Vagina (tissue), 2 donors: Measurements from ENCODE around the gene AMDHD1. TPM values are rescaled to one million over a fixed set of nuclear protein-coding genes. Genes with fewer than 3 reads are reported as not detected.
A peak's percentile ranks its signal among the peaks of the same experiment; 100 is the strongest.

Experiments
- DNase-seq, 2 donors: peaks; one replicate each; pipeline ENCODE4 v3.0.0-alpha.2; 2017; ENCODE audit errors: extremely low spot score in 2 of 2
- H3K27ac ChIP-seq: fragments of 200-600 bp; sonication (generic); one replicate; pipeline ENCODE4 v1.5.1; 2019
- H3K27me3 ChIP-seq: fragments of 200-600 bp; sonication (generic); one replicate; pipeline ENCODE4 v1.5.1; 2019
- H3K36me3 ChIP-seq, 2 donors: fragments of 200-600 bp; sonication (generic); one replicate each; pipeline ENCODE4 v1.5.1; 2017 to 2019
- H3K4me1 ChIP-seq: fragments of 200-600 bp; sonication (generic); one replicate; pipeline ENCODE4 v1.5.1; 2019
- H3K4me3 ChIP-seq, 2 donors: fragments of 200-600 bp; sonication (generic); 1 replicate in 1 of 2; 2 replicates in 1 of 2; pipeline ENCODE4 v1.5.1; 2016 to 2019
- H3K9me3 ChIP-seq: fragments of 200-600 bp; sonication (generic); one replicate; pipeline ENCODE4 v1.5.1; 2019
- CTCF ChIP-seq, 3 experiments: fragments of 450-650 bp in 2 of 3; fragments of 200-600 bp in 1 of 3; sonication (generic) in 1 of 3; IDR thresholded peaks; one replicate each; pipeline ENCODE4 v1.5.1; 2017 to 2019; ENCODE audit warnings: antibody characterized with exemption in 3 of 3, mild to moderate bottlenecking in 2 of 3, moderate library complexity in 2 of 3
- POLR2A ChIP-seq, 2 donors: fragments of 450-650 bp; IDR thresholded peaks; one replicate each; pipeline ENCODE4 v1.6.1; 2017; ENCODE audit warnings: antibody characterized with exemption in 2 of 2, mild to moderate bottlenecking in 2 of 2, moderate library complexity in 2 of 2
- POLR2AphosphoS5 ChIP-seq, 2 donors: sonication (generic); formaldehyde crosslinking; IDR thresholded peaks; one replicate each; pipeline ENCODE4 v1.9.0; 2017; ENCODE audit warnings: antibody characterized with exemption in 2 of 2, mild to moderate bottlenecking in 2 of 2, low read depth in 1 of 2; ENCODE audit not compliant: insufficient read depth in 1 of 2
- intact Hi-C: fragments of 100-400 bp; cut with DNase I; formaldehyde crosslinking; loops from one replicate; pipeline ENCODE4 v1.15.1; 2023
- total RNA-seq: library from RNA; depleted of rRNA; stranded (reverse); fragments of >200 nt; gene quantifications from one replicate; pipeline ENCODE4 v1.2.3, GENCODE V29; 2016

The AMDHD1 gene
- 0.49 TPM for total RNA-seq

DNA sequence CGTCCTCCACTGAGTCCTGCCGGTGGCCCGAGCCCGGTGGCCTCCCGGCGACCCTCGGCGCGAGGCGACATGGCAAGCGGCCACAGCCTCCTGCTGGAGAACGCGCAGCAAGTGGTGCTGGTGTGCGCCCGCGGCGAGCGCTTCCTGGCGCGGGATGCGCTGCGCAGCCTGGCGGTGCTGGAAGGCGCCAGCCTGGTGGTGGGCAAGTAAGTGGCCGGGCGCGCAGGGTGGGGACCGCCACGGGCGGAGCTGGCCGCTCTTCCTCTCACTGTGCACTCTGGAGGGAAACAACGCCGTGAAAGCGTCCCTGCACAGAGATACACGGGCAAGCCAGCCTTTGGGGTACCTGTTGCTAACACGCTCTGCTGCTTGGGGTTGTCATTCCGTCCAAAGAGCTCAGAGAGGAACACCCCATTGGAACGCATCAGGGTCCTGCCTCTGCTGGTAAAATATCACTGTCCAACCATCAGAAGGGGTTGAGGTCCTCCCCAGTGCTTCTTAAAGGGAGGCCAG is at the start of gene AMDHD1:
Gene AMDHD1, plus strand, starts transcription at position 2 of the 513 bp plus-strand sequence. Its CDS starts 68 bp downstream, at position 70.
- TF ChIP-seq POLR2A (IDR thresholded peaks at IDR 0.05) = no peak
- TF ChIP-seq CTCF (IDR thresholded peaks at IDR 0.05) = peak in 1 of 3 experiments; percentile 28
- intact Hi-C loops = no loop called here
- Histone ChIP-seq H3K9me3 (no peaks in the 10 kb centered on the region), H3K36me3 (no peaks in the 10 kb centered on the region), H3K27ac (peak within 1 kb of the TSS; percentile 84), H3K27me3 (no peaks in the 10 kb centered on the region), H3K4me1 (peaks cover 6% of the 10 kb centered on the region), H3K4me3 (peak within 1 kb of the TSS; percentile 83 to 86)
- DNase-seq = no peak

GRCh38 chr12:95896846-95897245 is 46.3 kb upstream of the AMDHD1 start:
- TF ChIP-seq CTCF (IDR thresholded peaks at IDR 0.05) (no peak), POLR2AphosphoS5 (IDR thresholded peaks at IDR 0.05; ENCODE audit: insufficient read depth in 1 of 2, low read depth in 1 of 2) (no peak), POLR2A (IDR thresholded peaks at IDR 0.05) (no peak)
- Histone ChIP-seq H3K9me3 (no peaks in the 10 kb centered on the region), H3K4me3 (no peak overlapping the region), H3K27ac (no peak overlapping the region), H3K27me3 (no peaks in the 10 kb centered on the region), H3K36me3 (no peaks in the 10 kb centered on the region), H3K4me1 (no peaks in the 10 kb centered on the region)
- DNase-seq = no peak
- intact Hi-C loops = no loop called here

DNA sequence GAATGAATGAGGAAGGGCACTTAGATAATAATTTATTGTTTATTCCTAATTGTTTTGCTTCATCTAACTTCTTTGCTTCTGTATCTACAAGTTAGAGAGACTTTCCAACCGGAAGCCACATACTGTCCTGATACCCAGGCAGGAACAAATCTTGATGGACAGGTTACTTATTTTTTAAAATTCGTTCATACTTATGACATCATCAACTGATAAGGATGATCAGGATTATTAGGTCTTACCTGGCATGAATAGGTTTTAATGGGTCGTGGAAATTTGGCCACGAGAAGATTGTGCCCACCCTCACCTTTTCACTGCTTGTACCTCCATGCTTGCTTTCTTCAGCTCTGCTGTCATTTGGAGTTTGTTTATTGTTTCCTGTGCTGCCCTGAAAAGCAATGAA is 45.0 kb upstream of the AMDHD1 start:
- H3K9me3 ChIP-seq = no peaks in the 10 kb centered on the region
- H3K27me3 ChIP-seq = no peaks in the 10 kb centered on the region
- intact Hi-C loops = no loop called here
- no peak for TF ChIP-seq POLR2AphosphoS5 (IDR thresholded peaks at IDR 0.05; ENCODE audit: insufficient read depth in 1 of 2, low read depth in 1 of 2)
- no peak for TF ChIP-seq POLR2A (IDR thresholded peaks at IDR 0.05)
- no peaks in the 10 kb centered on the region for H3K36me3 ChIP-seq
- no peak overlapping the region for H3K4me3 ChIP-seq
- H3K27ac ChIP-seq = no peak overlapping the region
- no peak for DNase-seq
- H3K4me1 ChIP-seq = no peaks in the 10 kb centered on the region

GRCh38 chr12:95908573-95908972 is 34.6 kb upstream of the AMDHD1 start:
- H3K27me3 ChIP-seq = no peaks in the 10 kb centered on the region
- no peak overlapping the region for H3K4me3 ChIP-seq
- H3K27ac ChIP-seq = no peak overlapping the region
- H3K9me3 ChIP-seq = no peaks in the 10 kb centered on the region
- TF ChIP-seq POLR2A (IDR thresholded peaks at IDR 0.05) (no peak), POLR2AphosphoS5 (IDR thresholded peaks at IDR 0.05; ENCODE audit: insufficient read depth in 1 of 2, low read depth in 1 of 2) (no peak), CTCF (IDR thresholded peaks at IDR 0.05) (no peak)
- intact Hi-C loops = no loop called here
- DNase-seq = no peak
- H3K4me1 ChIP-seq = no peaks in the 10 kb centered on the region
- H3K36me3 ChIP-seq = no peaks in the 10 kb centered on the region

GRCh38 chr12:95909871-95910270 is 33.3 kb upstream of the AMDHD1 start:
- Histone ChIP-seq H3K4me3 (no peak overlapping the region), H3K4me1 (no peaks in the 10 kb centered on the region), H3K36me3 (no peaks in the 10 kb centered on the region), H3K9me3 (no peaks in the 10 kb centered on the region), H3K27me3 (no peaks in the 10 kb centered on the region), H3K27ac (no peak overlapping the region)
- no peak for DNase-seq
- no peak for TF ChIP-seq POLR2AphosphoS5 (IDR thresholded peaks at IDR 0.05; ENCODE audit: insufficient read depth in 1 of 2, low read depth in 1 of 2)
- no peak for TF ChIP-seq CTCF (IDR thresholded peaks at IDR 0.05)
- no peak for TF ChIP-seq POLR2A (IDR thresholded peaks at IDR 0.05)
- intact Hi-C loops = no loop called here
